Measurements from ENCODE around the gene IL6. TPM values are rescaled to one million over a fixed set of nuclear protein-coding genes. Genes with fewer than 3 reads are reported as not detected.
"Not testable (repeated sequence)": the region's sequence is repeated elsewhere in the genome, so short reads cannot be mapped to it uniquely, and the experiment has no call there.

IL6 gene
- total RNA-seq, result not detected in 2 replicates
- long read RNA-seq, partial matches to known transcripts, result 0 of 1 reads
- long read RNA-seq, other reads (novel, unspliced or antisense), result 0 of 1 reads

DNA sequence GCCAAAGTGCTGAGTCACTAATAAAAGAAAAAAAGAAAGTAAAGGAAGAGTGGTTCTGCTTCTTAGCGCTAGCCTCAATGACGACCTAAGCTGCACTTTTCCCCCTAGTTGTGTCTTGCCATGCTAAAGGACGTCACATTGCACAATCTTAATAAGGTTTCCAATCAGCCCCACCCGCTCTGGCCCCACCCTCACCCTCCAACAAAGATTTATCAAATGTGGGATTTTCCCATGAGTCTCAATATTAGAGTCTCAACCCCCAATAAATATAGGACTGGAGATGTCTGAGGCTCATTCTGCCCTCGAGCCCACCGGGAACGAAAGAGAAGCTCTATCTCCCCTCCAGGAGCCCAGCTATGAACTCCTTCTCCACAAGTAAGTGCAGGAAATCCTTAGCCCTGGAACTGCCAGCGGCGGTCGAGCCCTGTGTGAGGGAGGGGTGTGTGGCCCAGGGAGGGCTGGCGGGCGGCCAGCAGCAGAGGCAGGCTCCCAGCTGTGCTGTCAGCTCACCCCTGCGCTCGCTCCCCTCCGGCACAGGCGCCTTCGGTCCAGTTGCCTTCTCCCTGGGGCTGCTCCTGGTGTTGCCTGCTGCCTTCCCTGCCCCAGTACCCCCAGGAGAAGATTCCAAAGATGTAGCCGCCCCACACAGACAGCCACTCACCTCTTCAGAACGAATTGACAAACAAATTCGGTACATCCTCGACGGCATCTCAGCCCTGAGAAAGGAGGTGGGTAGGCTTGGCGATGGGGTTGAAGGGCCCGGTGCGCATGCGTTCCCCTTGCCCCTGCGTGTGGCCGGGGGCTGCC is at the start of gene IL6:
TSS of gene IL6 (plus strand) at position 294 of the 807 bp plus-strand sequence. CDS start at position 357, 63 bp downstream.
- TF ChIP-seq, protein P1, sequence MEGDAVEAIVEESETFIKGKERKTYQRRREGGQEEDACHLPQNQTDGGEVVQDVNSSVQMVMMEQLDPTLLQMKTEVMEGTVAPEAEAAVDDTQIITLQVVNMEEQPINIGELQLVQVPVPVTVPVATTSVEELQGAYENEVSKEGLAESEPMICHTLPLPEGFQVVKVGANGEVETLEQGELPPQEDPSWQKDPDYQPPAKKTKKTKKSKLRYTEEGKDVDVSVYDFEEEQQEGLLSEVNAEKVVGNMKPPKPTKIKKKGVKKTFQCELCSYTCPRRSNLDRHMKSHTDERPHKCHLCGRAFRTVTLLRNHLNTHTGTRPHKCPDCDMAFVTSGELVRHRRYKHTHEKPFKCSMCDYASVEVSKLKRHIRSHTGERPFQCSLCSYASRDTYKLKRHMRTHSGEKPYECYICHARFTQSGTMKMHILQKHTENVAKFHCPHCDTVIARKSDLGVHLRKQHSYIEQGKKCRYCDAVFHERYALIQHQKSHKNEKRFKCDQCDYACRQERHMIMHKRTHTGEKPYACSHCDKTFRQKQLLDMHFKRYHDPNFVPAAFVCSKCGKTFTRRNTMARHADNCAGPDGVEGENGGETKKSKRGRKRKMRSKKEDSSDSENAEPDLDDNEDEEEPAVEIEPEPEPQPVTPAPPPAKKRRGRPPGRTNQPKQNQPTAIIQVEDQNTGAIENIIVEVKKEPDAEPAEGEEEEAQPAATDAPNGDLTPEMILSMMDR (IDR thresholded peaks at IDR 0.05), result no peak
- no peaks in the 10 kb centered on the region for H3K9me3 Mint-ChIP-seq (ENCODE audit: unreplicated experiment)
- peak within 1 kb of the TSS; percentile 72 for H3K4me3 Mint-ChIP-seq (ENCODE audit: unreplicated experiment)
- peak; percentile 96 for DNase-seq (ENCODE audit: extremely low spot score, unreplicated experiment)
- no peaks in the 10 kb centered on the region for H3K27me3 Mint-ChIP-seq (ENCODE audit: unreplicated experiment)
- peaks cover 58% of the 10 kb centered on the region for H3K4me1 Mint-ChIP-seq (ENCODE audit: unreplicated experiment)
- H3K27ac Mint-ChIP-seq (ENCODE audit: unreplicated experiment), result peak within 1 kb of the TSS; percentile 97
- H3K36me3 Mint-ChIP-seq (ENCODE audit: unreplicated experiment), result no peaks in the 10 kb centered on the region

DNA sequence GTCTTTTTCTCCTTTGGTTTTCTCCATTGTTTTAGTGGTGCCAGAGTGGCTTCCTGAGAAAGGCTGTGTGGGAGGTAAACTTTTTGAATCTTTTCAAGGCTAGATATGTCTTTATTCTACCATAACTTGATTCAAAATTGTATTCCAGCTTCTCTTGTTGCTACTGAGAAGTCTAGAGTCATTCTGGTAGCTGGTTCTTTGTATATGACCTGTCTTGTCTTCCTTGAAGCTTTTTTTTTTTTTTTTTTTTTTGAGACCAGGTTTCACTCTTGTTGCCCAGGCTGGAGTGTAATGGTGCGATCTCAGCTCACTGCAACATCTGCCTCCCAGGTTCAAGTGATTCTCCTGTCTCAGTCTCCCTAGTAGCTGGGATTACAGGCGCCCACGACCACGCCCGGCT is 49.7 kb upstream of the IL6 start:
- not testable (repeated sequence) for H3K27me3 Mint-ChIP-seq (ENCODE audit: unreplicated experiment); H3K4me3 Mint-ChIP-seq (ENCODE audit: unreplicated experiment); DNase-seq (ENCODE audit: extremely low spot score, unreplicated experiment); H3K36me3 Mint-ChIP-seq (ENCODE audit: unreplicated experiment); H3K27ac Mint-ChIP-seq (ENCODE audit: unreplicated experiment); H3K9me3 Mint-ChIP-seq (ENCODE audit: unreplicated experiment)
- H3K4me1 Mint-ChIP-seq (ENCODE audit: unreplicated experiment), result peaks cover 18% of the 10 kb centered on the region

DNA sequence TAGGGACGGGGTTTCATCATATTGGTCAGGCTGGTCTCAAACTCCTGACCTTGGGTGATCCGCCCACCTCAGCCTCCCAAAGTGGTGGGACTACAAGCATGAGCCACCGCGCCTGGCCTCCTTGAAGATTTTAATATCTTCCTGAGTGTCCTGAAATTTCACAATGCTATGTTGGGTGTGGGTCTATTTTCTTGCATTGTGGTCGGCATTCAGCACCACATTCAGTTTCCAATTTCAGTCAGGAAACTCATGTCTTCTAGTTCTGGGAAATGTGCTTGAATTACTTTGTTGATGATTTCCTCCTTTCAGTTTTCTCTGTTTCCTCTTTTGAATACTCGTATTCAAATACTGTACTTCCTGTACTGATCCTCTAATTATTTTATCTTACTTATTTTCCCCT is 49.3 kb upstream of the IL6 start:
- H3K9me3 Mint-ChIP-seq (ENCODE audit: unreplicated experiment), result no peaks in the 10 kb centered on the region
- H3K4me3 Mint-ChIP-seq (ENCODE audit: unreplicated experiment), result no peak overlapping the region
- peaks cover 13% of the 10 kb centered on the region for H3K4me1 Mint-ChIP-seq (ENCODE audit: unreplicated experiment)
- H3K27ac Mint-ChIP-seq (ENCODE audit: unreplicated experiment), result no peak overlapping the region
- DNase-seq (ENCODE audit: extremely low spot score, unreplicated experiment), result no peak
- H3K27me3 Mint-ChIP-seq (ENCODE audit: unreplicated experiment), result no peaks in the 10 kb centered on the region
- TF ChIP-seq, protein P1 (IDR thresholded peaks at IDR 0.05), result no peak
- no peaks in the 10 kb centered on the region for H3K36me3 Mint-ChIP-seq (ENCODE audit: unreplicated experiment)

- no peak overlapping the region for H3K4me3 Mint-ChIP-seq (ENCODE audit: unreplicated experiment)
- H3K27me3 Mint-ChIP-seq (ENCODE audit: unreplicated experiment), result no peaks in the 10 kb centered on the region
- no peaks in the 10 kb centered on the region for H3K9me3 Mint-ChIP-seq (ENCODE audit: unreplicated experiment)
- H3K36me3 Mint-ChIP-seq (ENCODE audit: unreplicated experiment), result no peaks in the 10 kb centered on the region
- TF ChIP-seq, protein P1 (IDR thresholded peaks at IDR 0.05), result no peak
- no peak overlapping the region for H3K27ac Mint-ChIP-seq (ENCODE audit: unreplicated experiment)
- DNase-seq (ENCODE audit: extremely low spot score, unreplicated experiment), result no peak
- peaks cover 4% of the 10 kb centered on the region for H3K4me1 Mint-ChIP-seq (ENCODE audit: unreplicated experiment)
Observed at GRCh38 chr7:22680482-22680911, 46.5 kb upstream of the IL6 start.

DNA sequence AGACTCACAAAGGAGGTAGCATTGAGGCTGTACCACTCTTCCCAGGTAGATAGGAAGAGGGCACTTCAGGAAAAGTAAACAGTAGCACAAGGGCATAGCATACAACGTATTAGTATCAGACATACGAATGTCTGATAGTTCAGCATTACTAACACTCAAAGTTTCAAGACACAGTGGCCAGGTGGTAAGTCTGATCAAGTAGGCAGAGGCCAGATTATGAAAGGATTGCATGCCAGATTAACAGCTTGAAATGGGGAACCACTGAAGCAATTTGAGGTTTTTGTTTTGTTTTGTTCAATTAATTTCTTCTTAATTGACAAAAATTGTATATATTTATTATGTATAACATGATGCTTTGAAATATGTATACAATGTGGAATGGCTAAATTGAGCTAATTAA is 45.7 kb upstream of the IL6 start:
- Mint-ChIP-seq H3K36me3 (ENCODE audit: unreplicated experiment) (no peaks in the 10 kb centered on the region), H3K4me1 (ENCODE audit: unreplicated experiment) (peaks cover 4% of the 10 kb centered on the region), H3K27ac (ENCODE audit: unreplicated experiment) (no peak overlapping the region), H3K27me3 (ENCODE audit: unreplicated experiment) (no peaks in the 10 kb centered on the region), H3K9me3 (ENCODE audit: unreplicated experiment) (no peaks in the 10 kb centered on the region), H3K4me3 (ENCODE audit: unreplicated experiment) (no peak overlapping the region)
- no peak for DNase-seq (ENCODE audit: extremely low spot score, unreplicated experiment)
- TF ChIP-seq, protein P1 (IDR thresholded peaks at IDR 0.05), result no peak

Measured in osteocyte (in vitro differentiated cells).